Ovary (tissue), 3 donors: ENCODE results near the gene ASB4.

Experiments used
- POLR2A ChIP-seq: fragments of 450-650 bp; IDR thresholded peaks from one replicate; pipeline ENCODE4 v1.6.1; 2017; ENCODE audit warnings: antibody characterized with exemption, mild to moderate bottlenecking, moderate library complexity
- TF ChIP-seq, protein P1 (sequence below), 3 donors: fragments of 450-650 bp in 2 of 3; fragments of 200-600 bp in 1 of 3; IDR thresholded peaks; one replicate each; pipeline versions ENCODE4 v1.5.1 to v1.8.0; 2016 to 2022; ENCODE audit warnings: antibody characterized with exemption in 3 of 3, mild to moderate bottlenecking in 1 of 3
- donor health status: DM: no; HTN: no; CAD: no.

DNA sequence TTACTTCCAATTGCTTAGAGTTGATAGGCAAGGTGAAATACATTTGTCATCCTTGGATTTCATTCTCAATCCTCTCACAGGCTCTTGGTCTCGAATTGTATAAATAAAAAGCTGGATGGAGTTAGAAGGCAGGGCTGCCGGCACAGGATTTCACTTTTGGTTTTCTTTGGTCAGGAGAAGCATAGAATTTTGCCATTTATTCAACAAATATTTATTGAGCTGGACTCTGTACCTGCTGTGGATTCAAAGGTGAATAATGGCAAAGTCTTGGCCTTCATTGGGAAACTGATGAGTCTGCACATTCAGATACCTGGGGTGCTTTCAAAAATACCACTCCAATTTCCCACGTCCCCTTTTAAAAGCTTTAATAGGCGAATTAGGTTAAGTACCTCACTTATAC lies 60.9 kb downstream of the ASB4 start:
- TF ChIP-seq, protein P1, sequence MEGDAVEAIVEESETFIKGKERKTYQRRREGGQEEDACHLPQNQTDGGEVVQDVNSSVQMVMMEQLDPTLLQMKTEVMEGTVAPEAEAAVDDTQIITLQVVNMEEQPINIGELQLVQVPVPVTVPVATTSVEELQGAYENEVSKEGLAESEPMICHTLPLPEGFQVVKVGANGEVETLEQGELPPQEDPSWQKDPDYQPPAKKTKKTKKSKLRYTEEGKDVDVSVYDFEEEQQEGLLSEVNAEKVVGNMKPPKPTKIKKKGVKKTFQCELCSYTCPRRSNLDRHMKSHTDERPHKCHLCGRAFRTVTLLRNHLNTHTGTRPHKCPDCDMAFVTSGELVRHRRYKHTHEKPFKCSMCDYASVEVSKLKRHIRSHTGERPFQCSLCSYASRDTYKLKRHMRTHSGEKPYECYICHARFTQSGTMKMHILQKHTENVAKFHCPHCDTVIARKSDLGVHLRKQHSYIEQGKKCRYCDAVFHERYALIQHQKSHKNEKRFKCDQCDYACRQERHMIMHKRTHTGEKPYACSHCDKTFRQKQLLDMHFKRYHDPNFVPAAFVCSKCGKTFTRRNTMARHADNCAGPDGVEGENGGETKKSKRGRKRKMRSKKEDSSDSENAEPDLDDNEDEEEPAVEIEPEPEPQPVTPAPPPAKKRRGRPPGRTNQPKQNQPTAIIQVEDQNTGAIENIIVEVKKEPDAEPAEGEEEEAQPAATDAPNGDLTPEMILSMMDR (IDR thresholded peaks at IDR 0.05): no peak
- no peak for TF ChIP-seq POLR2A
